HK-2 (cell line): ENCODE measurements around the gene RTN4RL1.

Experiments used
- DNase-seq: peaks from one replicate; pipeline ENCODE4 v3.0.0-alpha.2; 2018; ENCODE audit not compliant: unreplicated experiment

Gene RTN4RL1

GRCh38 chr17:2025220-2025621 is at the start of gene RTN4RL1:
TSS of gene RTN4RL1 (minus strand) at chr17:2025334. CDS start at chr17:2024865, 469 bp downstream.
- peak; percentile 38 for DNase-seq

GRCh38 chr17:2074919-2075318 is 49.8 kb upstream of the RTN4RL1 start:
- no peak for DNase-seq

GRCh38 chr17:2071455-2072281 is 46.5 kb upstream of the RTN4RL1 start:
- no peak for DNase-seq

- DNase-seq: no peak
These were observed 45.9 kb upstream of the RTN4RL1 start for GRCh38 chr17:2071024-2071385.

- DNase-seq: no peak
These were observed 45.3 kb upstream of the RTN4RL1 start for GRCh38 chr17:2070241-2071023.

GRCh38 chr17:2068519-2069051 is 43.5 kb upstream of the RTN4RL1 start:
- DNase-seq: no peak

GRCh38 chr17:2068031-2068518 is 42.9 kb upstream of the RTN4RL1 start:
- DNase-seq: no peak

- no peak for DNase-seq
These were observed 42.5 kb upstream of the RTN4RL1 start for GRCh38 chr17:2067608-2068024.

GRCh38 chr17:2067048-2067561 is 42.0 kb upstream of the RTN4RL1 start:
- DNase-seq: no peak

GRCh38 chr17:2065949-2066400 is 40.8 kb upstream of the RTN4RL1 start:
- DNase-seq: no peak

- DNase-seq: no peak
These were observed 40.0 kb upstream of the RTN4RL1 start for GRCh38 chr17:2064980-2065785.

- no peak for DNase-seq
These were observed 39.4 kb upstream of the RTN4RL1 start for GRCh38 chr17:2064520-2064971.

- no peak for DNase-seq
These were observed 39.0 kb upstream of the RTN4RL1 start for GRCh38 chr17:2064147-2064489.

GRCh38 chr17:2063261-2064146 is 38.4 kb upstream of the RTN4RL1 start:
- no peak for DNase-seq

GRCh38 chr17:2062571-2063183 is 37.5 kb upstream of the RTN4RL1 start:
- DNase-seq: peak; percentile 53

GRCh38 chr17:2061441-2061958 is 36.4 kb upstream of the RTN4RL1 start:
- no peak for DNase-seq

- no peak for DNase-seq
These were observed 35.7 kb upstream of the RTN4RL1 start for GRCh38 chr17:2060681-2061440.

GRCh38 chr17:2060385-2060658 is 35.2 kb upstream of the RTN4RL1 start:
- DNase-seq: no peak
